Measurements from ENCODE around the gene BCKDK. TPM values are rescaled to one million over a fixed set of nuclear protein-coding genes. Genes with fewer than 3 reads are reported as not detected.

The BCKDK gene
- total RNA-seq, 4 donors from 2014 or later: 34.5 to 52.5 (median 43.4) TPM

GRCh38 chr16:31076319-31076718 lies 31.9 kb upstream of the BCKDK start:
- TF ChIP-seq, protein P1, sequence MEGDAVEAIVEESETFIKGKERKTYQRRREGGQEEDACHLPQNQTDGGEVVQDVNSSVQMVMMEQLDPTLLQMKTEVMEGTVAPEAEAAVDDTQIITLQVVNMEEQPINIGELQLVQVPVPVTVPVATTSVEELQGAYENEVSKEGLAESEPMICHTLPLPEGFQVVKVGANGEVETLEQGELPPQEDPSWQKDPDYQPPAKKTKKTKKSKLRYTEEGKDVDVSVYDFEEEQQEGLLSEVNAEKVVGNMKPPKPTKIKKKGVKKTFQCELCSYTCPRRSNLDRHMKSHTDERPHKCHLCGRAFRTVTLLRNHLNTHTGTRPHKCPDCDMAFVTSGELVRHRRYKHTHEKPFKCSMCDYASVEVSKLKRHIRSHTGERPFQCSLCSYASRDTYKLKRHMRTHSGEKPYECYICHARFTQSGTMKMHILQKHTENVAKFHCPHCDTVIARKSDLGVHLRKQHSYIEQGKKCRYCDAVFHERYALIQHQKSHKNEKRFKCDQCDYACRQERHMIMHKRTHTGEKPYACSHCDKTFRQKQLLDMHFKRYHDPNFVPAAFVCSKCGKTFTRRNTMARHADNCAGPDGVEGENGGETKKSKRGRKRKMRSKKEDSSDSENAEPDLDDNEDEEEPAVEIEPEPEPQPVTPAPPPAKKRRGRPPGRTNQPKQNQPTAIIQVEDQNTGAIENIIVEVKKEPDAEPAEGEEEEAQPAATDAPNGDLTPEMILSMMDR (IDR thresholded peaks at IDR 0.05): no peak
- DNase-seq (ENCODE audit: low spot score) (no peak), ATAC-seq (ENCODE audit: low FRiP score) (no peak)

GRCh38 chr16:31077024-31077423 lies 31.2 kb upstream of the BCKDK start:
- TF ChIP-seq, protein P1 (IDR thresholded peaks at IDR 0.05): no peak
- no peak for ATAC-seq (ENCODE audit: low FRiP score)
- no peak for DNase-seq (ENCODE audit: low spot score)

DNA sequence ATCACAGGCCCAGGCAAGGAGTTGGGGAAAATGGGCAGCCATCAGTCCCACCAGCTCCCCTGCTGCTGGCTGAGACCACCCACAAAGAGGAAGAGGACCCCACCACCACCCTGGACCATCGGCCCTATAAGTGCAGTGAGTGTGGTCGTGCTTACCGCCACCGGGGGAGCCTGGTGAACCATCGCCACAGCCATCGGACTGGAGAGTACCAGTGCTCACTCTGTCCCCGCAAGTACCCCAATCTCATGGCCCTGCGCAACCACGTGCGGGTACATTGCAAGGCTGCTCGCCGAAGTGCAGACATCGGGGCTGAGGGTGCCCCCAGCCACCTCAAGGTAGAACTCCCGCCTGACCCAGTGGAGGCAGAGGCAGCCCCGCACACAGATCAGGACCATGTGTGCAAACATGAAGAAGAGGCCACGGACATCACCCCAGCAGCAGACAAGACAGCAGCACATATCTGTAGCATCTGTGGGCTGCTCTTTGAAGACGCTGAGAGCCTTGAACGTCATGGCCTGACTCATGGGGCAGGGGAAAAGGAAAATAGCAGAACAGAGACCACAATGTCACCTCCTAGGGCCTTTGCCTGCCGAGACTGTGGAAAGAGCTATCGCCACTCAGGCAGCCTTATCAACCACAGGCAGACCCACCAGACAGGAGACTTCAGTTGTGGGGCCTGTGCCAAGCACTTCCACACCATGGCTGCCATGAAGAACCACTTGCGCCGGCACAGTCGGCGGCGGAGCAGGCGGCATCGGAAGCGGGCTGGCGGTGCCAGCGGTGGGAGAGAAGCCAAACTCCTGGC lies 30.4 kb upstream of the BCKDK start:
- ATAC-seq (ENCODE audit: low FRiP score) (no peak), DNase-seq (ENCODE audit: low spot score) (no peak)
- TF ChIP-seq, protein P1 (IDR thresholded peaks at IDR 0.05): no peak

DNA sequence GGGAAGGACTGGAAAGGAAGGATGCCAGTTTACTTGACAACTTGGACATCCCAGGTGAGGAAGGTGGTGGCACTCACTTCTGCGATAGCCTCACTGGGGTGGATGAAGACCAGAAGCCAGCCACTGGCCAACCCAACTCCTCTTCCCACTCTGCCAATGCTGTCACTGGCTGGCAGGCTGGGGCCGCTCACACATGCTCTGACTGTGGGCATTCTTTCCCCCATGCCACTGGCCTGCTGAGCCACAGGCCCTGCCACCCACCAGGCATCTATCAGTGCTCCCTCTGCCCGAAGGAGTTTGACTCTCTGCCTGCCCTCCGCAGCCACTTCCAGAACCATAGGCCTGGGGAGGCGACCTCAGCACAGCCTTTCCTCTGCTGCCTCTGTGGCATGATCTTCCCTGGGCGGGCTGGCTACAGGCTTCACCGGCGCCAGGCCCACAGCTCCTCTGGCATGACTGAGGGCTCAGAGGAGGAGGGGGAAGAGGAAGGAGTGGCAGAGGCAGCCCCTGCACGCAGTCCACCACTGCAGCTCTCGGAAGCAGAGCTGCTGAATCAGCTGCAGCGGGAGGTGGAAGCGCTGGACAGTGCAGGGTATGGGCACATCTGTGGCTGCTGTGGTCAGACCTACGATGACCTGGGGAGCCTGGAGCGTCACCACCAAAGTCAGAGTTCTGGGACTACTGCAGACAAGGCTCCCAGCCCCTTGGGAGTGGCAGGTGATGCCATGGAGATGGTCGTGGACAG lies 29.4 kb upstream of the BCKDK start:
- ATAC-seq (ENCODE audit: low FRiP score): no peak
- no peak for DNase-seq (ENCODE audit: low spot score)
- TF ChIP-seq, protein P1 (IDR thresholded peaks at IDR 0.05): no peak

GRCh38 chr16:31079342-31079944 lies 28.7 kb upstream of the BCKDK start:
- TF ChIP-seq, protein P1 (IDR thresholded peaks at IDR 0.05): no peak
- ATAC-seq (ENCODE audit: low FRiP score) (no peak), DNase-seq (ENCODE audit: low spot score) (no peak)

GRCh38 chr16:31080035-31080629 lies 28.1 kb upstream of the BCKDK start:
- no peak for DNase-seq (ENCODE audit: low spot score)
- no peak for ATAC-seq (ENCODE audit: low FRiP score)
- TF ChIP-seq, protein P1 (IDR thresholded peaks at IDR 0.05): no peak
